Stimulated activated CD4-positive, alpha-beta T cell treated with anti-CD3 and anti-CD28 coated beads, Interleukin-2, amount 100 ng/mL, for 24 hours (primary cell): ENCODE results near the gene COIL.

Experiments
- DNase-seq, 2 donors: peaks; one replicate each; pipeline ENCODE4 v3.0.0-alpha.2; 2020

Gene COIL

DNA sequence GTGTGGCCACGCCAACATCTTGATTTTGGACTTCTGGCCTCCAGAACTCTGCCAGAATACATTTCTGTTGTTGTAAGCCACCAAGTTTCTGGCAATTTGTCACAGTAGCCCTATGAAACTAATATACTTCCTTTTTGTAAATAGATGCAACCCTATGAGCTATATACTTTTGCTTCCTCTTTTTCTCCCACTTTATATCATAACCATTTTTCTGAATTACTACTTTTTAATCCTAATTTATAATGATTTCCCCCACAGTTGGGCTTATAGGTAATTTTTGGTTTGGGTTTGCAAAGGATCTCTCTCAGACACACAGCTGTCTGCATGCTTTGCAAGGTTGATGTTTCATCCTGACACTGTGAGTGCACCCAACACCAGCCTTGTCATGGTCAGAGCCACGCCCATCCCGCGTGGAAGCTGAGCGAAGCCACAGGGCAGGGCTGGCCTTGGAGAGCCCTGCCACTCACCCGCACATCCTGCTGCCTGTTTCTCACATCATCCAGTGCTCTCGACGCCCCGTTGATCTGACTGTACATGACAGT, 52.8 kb downstream of the COIL start:
- peak; percentile 26 to 29 for DNase-seq

GRCh38 chr17:56903560-56903959, 57.3 kb downstream of the COIL start:
- DNase-seq, result no peak

DNA sequence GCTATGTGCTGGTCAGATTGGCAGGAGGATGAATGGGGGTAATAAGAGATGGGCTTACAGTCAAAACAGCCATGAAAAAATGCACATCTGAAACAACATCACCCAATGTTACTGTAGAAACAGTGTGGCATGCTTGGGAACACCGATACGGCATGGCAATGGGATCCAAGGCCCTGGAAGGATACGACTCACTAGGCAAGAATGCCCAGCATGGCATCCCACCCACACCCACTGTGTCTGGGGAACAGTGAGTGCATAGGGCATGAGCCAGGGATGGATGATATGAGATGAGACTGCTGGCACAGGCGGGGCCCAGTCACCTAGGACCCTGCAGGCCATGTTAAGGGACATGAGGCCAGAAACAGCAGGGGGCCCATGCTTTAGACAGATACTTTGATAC, 58.5 kb downstream of the COIL start:
- DNase-seq, result no peak

DNA sequence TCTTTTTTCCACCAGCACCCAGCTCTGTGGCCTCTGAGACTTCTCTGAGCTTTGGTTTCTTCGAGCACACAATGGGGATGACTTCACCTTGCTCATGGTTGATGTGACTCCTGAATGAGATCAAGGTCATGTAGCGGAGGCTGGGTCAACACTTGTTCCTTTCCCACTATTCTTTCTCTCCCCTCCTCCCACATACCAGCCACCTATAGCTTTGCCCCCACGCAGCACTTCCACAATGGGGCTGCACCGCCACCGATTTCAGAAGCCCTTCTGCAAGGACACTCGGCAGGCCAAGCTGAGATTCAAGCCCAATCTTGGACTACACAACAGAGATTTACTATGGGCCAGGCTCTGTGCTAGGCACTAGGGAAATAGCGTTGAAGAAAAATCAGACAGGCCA, 61.4 kb downstream of the COIL start:
- DNase-seq, result no peak

DNA sequence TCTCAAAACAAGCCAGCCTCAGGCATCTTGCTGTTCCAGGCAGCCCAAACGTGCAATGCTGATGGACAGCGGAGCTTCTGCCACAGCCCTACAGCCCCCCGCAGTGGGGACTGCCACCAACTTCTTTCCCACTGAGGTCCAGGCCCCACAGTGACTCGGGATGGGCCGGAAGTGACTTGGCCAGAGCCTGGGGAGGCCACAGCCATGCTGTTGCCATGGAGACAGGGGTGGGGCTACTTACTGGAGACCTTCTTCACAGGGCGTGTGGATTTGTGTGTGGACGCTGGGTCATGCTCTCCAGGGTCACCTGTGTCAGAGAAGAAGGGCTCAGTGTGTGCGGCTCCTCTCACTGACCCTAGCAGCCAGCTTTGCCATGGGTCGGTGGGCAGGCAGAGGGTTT, 62.0 kb downstream of the COIL start:
- no peak for DNase-seq

GRCh38 chr17:56897646-56898424, 63.0 kb downstream of the COIL start:
- no peak for DNase-seq

- no peak for DNase-seq
Observed at GRCh38 chr17:56896968-56897359, 63.9 kb downstream of the COIL start.

- DNase-seq, result no peak
Observed at GRCh38 chr17:56896217-56896967, 64.5 kb downstream of the COIL start.

DNA sequence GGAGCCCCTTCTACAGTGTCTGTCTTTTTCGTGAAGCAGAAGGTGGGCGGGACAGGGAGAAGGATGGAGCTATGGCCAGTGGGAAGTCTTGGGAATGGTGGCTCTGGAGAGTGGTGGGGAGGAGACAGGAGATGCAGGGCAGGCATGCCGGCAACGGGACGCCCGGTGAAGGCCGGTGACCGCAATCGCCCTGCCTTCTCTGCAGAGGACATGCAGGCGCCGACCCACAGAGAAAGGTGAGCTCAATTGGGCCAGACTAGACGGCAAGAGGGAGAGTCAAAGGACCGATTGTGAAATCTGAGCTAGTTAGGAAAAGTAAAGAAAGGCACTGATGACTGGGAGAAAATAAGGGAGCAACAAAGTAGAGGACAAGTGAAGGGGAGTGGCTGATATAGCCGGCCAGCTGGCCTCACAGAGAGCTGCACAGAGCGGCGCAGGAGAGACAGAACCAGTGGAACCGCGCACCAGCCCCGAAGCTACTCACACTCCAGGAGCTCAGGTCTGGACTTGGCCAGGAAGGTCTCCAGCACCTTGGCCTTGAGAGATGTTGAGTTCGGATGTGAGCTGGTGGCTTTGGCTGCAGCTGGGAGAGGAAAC, 65.9 kb downstream of the COIL start:
- no peak for DNase-seq

GRCh38 chr17:56893503-56893902, 67.3 kb downstream of the COIL start:
- no peak for DNase-seq

GRCh38 chr17:56892333-56892732, 68.5 kb downstream of the COIL start:
- DNase-seq, result no peak

- peak; percentile 66 to 70 for DNase-seq
Observed at GRCh38 chr17:56891751-56892150, 69.1 kb downstream of the COIL start.

DNA sequence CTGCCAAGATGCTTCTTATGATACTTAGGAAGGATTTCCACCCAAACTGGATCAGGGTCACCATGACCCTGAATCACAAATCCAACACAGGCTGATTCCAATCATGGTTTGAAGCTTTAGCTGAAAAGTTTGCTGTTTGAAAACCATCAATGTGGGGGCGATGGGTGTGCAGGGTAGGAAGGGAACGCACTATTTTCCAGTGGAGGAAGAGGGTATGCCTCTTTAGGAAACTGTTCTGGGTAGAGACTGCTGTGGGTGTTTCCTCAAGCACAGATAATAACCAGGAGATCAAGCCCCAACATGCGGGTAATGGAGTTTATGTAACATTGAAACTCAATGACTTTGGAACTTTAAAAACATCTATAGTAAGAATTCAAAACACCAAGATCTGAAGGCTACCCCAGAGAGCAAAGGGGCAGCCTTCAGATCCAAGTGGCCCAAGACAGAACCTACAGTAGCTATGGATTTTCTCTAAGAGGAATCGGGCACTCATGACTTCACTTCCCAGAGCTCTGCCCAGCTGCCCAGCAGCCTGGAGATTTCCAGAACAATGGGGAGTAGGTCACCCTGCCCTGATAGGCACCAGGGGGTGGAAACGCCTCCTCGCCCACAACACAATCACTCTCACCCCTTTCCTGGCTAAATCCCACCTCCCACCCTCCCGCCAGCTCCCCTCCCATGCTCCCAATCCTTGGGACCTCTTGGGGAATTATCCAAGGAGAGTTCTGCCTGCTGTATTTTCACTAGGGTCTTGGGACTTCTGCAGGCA, 69.8 kb downstream of the COIL start:
- no peak for DNase-seq

DNA sequence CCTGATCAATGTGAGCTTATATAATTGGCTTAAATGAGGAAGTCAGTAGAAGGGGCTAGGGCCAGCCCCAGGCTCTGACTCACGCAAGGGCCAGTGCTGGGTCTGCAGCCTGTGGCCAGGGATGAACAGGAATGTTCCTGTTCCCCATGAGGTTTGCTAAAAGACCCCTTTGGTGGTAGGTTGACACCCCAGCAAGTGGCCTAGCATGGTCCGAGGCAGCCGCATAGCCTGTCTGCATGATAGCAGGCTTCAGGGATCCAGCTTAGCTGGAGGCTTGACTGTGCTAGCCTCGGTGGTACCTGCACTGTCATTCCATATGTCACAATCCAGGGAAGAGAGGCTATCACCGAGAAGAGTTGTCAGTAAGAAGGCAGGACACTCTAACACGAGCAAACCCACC, 70.5 kb downstream of the COIL start:
- no peak for DNase-seq
